Dermis microvascular lymphatic vessel endothelial cell (primary cell): ENCODE results near the gene THBS4. TPM values are rescaled to one million over a fixed set of nuclear protein-coding genes. Genes with fewer than 3 reads are reported as not detected.

Experiments used
- DNase-seq, 2 donors: peaks; one replicate each; pipeline versions ENCODE4 v3.0.0 to v3.0.0-alpha.2; 2010; ENCODE audit warnings: low read depth in 2 of 2
- total RNA-seq: library from RNA; depleted of rRNA; stranded (reverse); fragments of >200 nt; gene quantifications from 2 replicates; pipeline ENCODE4 v1.2.1, GENCODE V29; 2014

The THBS4 gene
- total RNA-seq, 1 donor from 2014 or later, result 1.2 TPM

GRCh38 chr5:80116465-80116864, 81.3 kb downstream of the THBS4 start:
- no peak for DNase-seq

DNA sequence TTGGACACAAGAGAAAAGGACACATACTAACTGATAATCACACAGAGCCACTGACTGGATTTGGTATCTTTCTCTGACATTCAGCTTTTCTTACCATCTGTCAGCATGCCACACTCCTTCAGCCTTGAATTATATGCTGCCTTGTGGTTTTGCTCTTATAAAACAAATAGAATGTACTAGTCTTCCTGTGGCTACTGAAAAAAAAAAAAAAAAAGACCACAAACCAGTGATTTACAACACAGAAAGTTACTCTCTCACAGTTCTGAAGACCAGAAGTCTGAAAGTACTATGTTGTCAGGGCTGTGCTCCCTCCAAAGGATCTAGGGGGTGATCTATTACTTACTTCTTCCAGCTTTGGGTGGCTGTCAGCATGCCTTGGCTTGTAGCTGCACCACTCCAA, 82.3 kb downstream of the THBS4 start:
- no peak for DNase-seq

DNA sequence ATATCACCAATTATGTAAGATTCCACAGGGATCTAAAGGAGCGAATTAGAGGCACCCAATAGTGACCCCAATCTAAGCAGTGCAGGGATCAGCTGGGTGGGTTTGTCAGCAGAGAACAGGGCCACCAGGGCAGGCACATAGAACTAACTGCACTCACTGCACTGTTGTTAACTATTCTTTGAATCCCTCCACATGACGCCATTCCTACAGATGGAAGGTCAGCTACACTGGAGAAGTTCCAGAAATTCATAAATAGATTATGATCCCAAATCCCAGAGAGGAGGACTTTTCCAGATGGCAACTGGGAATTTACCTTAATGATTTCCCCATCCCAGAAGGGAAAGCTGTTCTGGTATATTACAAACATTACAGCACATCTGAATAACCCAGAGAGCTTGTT, 84.2 kb downstream of the THBS4 start:
- DNase-seq, result no peak

DNA sequence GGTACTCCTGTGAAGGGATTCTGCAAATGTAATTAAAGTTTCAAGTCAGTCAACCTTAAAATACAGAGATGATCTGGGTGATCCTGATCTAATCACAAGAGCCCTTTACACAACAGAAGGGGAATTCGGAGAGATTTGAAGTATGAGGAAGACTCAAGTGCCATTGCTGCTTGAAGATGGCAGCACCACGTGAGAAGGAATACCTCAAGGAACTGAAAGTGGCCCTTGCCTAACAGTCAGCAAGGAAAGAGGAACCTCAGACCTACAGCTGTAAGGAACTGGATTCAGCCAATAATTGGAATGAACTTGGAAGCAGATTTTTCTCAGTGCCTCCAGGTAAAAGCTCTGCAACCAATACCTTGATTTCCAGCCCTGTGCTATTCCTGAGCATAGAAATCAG, 87.4 kb downstream of the THBS4 start:
- DNase-seq, result no peak

DNA sequence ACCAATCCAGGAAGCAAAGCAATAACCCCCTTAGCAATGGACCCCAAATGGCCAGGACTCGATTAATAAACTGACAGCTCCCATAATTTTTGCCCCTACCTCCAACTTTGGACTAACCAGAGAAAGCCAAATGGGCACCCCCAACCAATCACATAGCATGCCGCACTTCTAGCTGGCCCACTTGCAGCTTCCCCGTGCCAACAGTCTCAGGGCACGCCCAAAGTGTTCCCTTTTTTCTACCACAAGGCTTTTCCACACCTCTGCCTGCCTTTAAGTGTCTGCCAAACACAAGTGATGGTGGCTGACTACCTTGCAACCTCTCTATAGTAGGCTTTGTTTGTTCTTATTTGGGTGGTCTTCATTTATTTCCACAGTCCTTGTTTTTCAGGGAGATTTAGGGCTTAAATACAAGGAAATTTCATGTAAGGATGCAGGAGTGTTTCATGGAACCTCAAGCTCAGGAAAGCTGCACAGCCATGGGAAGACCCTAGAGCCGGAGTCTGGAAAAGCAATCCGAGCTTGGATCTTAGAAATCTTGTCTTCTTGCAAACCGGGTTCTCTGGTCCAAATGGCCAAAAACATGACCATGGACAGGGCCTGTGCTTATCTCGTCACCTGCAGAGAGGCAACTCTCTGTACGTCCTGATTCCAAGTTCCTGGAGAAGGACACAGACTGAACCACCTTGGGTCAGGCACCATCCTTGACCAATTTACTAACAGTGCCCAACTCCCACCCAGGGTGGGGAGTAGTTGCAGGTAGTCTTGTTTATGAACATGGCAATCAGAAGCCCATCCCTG, 89.2 kb downstream of the THBS4 start:
- DNase-seq, result no peak

DNA sequence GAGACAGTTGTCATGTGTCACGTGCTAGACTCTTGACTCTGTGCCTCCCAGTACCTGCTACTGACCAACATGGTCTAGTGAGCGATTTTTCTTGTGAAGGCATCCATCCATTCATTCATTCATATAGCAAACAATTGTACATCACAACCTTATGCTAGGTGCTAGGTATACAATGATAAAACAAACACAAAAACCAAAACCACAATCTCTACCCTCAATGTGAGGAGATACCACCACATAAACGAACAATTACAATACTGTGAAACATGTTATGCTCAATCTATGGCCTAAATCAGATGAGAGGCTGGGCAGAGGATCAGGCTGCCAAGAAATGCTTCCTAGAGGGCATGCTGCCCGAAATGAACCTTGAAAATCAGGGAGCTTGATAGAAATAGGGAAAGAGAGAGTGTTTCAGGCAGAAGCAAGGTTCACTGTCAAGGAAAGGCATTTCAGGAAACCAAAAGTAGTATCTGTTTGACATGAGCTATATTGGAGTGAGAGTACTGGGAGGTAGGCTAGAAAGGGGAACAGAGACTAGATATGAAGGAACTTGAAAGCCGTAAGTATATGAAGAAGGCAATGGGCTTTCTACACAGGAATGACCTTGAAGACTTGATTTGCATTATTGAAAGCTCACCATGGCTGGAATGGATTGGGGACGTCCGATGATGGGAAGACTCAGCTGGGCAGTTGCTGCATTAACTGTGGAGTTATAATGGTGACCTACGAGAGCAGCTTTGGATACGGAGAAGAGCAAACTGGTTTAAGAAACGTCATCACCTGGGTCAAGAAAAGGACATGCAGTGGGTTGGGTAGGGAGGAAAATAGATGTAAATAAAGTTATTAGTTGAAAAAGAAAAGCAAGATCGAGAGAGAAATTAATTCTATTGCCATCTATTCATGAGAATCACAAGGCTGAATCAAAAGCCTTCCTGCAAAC, 90.1 kb downstream of the THBS4 start:
- no peak for DNase-seq

DNA sequence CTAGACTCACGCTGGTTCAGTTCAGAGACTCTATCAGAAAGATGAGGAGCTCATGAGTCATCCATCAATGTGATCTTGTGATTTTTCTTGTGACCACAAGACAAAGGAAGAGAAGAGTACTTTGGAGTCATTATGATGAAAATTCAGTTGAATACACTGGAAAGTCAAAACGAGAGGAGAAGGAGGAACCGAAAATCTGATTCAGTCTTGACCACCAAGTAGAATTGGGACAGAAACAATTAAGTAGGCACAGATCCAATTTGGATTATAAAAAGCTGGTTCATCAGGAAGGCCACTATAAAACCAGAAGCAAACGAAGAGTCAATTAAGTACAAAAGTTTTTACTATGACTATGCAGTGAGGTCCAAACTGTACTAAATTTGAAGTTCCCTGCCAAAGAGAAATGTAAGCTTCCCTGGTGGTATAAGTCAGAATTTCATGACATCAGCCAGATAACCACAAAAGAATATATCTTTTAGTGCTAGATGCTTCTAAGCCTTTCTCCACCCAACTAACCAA, 90.9 kb downstream of the THBS4 start:
- no peak for DNase-seq

DNA sequence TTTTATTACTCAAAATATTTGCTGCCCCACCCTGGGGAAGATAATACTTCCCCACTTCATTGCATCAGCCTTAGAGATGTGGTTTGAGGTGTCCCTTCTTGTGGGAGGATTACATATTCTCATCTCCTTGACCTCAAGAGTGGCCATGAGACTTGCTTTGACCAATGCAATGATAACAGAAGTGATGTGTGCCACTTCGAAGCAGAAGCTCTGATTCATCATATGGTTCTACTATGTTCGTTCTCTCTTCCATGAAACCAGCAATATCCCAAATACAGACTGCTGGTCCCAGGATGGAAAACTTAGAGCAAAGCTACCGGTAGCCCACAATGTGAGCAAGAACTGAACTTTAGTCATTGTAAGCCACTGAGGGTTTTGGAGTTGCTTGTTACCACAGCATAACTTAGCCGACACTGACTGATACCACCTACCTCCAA, 92.0 kb downstream of the THBS4 start:
- no peak for DNase-seq

- no peak for DNase-seq
Measured at GRCh38 chr5:80128141-80128540, 93.0 kb downstream of the THBS4 start.

DNA sequence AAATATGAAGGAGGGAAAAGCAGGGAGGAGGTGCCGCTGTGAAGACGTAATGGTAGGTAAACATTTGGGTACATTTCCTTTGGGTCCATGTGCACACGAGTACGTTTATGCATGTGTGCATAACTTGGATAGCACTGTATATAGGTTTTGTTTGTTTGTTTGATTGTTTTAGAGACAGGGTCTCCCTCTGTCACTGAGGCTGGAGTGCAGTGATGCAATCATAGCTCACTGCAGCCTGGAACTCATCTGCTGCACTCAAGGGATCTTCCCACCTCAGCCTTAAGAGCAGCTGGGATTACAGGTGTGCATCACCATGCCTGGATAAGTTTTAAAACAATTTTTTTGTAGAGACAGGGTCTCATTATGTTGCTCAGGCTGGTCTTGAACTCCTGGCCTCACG, 94.0 kb downstream of the THBS4 start:
- DNase-seq, result no peak

Other genes starting within 250 kb of the THBS4 start
- 5.9 and 6.2 TPM in 2 replicates for gene MTX3, start 44.1 kb upstream of the THBS4 start, total RNA-seq
- gene SERINC5, start 220.7 kb downstream of the THBS4 start, total RNA-seq, result 14.0 and 26.8 TPM in 2 replicates